Measurements from ENCODE around the gene SLC22A17. TPM values are rescaled to one million over a fixed set of nuclear protein-coding genes. Genes with fewer than 3 reads are reported as not detected.

The SLC22A17 gene
- total and polyA plus RNA-seq, 9 of the 15 experiments (the other 6 are each of a cell fraction or from before 2014, with no cell fraction given) = 0.07 to 0.09 TPM; not detected in 7

DNA sequence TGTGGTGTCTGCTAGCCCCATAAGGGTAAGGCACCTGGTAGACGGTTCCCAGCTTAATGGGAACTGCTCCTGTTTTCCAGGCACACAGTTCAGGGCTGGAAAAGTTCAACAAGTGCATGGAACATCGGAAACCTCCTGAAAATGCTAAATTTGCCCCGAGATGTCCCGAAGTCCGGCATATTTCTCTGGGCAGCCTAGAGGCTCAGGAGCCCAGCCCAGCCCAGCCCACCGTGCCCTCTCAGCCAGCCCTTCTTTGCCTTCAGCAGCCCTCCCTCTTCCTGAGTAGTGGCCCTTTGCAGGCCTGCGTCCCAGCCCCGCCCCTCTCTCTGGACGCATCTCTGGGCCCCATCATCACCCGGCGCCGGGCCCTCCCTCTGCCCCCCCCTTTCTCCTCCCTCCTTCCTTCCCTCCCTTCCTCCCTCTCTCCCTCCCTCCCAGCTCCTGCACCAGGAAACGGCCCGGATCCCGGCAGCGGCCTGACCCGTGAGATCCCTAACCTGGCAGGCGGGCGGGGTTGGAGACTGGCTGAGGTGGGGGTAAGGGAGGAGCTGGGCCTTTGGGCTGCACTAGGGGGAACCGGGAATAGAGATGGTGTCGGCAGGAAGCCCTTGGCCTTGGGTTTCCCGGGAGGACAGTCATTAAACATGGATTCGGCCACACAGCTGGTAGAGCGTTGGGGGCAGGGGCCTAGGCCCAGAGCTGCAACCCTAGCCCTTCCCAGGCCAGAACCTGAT lies 46.1 kb downstream of the SLC22A17 start, which contains the start of gene BCL2L2 (continued):
- TF ChIP-seq NRF1 (conservative IDR thresholded peaks at IDR 0.05 in 1 of 2, IDR thresholded peaks at IDR 0.05 in 1 of 2) = peak; percentile 43 to 52; a peak in 3 of 4 replicates
- peak; percentile 25; the same call in 1 of the 2 replicates for TF ChIP-seq PHF21A (IDR thresholded peaks at IDR 0.05; ENCODE audit: borderline replicate concordance, low read depth)
- peak in 1 of 2 experiments; percentile 87; a peak in 2 of 4 replicates for TF ChIP-seq HDAC1 (IDR thresholded peaks at IDR 0.05)
- TF ChIP-seq POLR2B (IDR thresholded peaks at IDR 0.05; ENCODE audit: low read depth, partially characterized antibody) = peak; percentile 70
- TF ChIP-seq ELF2 (CRISPR knock-in tag; IDR thresholded peaks at IDR 0.05) = peak; percentile 84
- no peak for TF ChIP-seq ZFP36 (IDR thresholded peaks at IDR 0.05; ENCODE audit: low read depth, low read length, partially characterized antibody)
- 0 out of 2 replicates have a peak, but pooled peaks have one; percentile 42 for TF ChIP-seq SREBF2 (CRISPR knock-in tag; IDR thresholded peaks at IDR 0.05)
- TF ChIP-seq JUND (IDR thresholded peaks at IDR 0.05; ENCODE audit: borderline replicate concordance, low read depth, low read length) = peak; percentile 54; the same call in 1 of the 2 replicates
- TF ChIP-seq JUND (tag; IDR thresholded peaks at IDR 0.05; ENCODE audit: borderline replicate concordance, low read depth, low read length) = peak; percentile 39; the same call in 1 of the 3 replicates
- TF ChIP-seq ZNF12 (CRISPR knock-in tag; IDR thresholded peaks at IDR 0.05) = no peak
- TF ChIP-seq ATF6 (CRISPR knock-in tag; IDR thresholded peaks at IDR 0.05) = peak; percentile 66; the same call in 1 of the 2 replicates
- TF ChIP-seq SUPT5H (IDR thresholded peaks at IDR 0.05) = peak; percentile 85
- TF ChIP-seq, protein P1, sequence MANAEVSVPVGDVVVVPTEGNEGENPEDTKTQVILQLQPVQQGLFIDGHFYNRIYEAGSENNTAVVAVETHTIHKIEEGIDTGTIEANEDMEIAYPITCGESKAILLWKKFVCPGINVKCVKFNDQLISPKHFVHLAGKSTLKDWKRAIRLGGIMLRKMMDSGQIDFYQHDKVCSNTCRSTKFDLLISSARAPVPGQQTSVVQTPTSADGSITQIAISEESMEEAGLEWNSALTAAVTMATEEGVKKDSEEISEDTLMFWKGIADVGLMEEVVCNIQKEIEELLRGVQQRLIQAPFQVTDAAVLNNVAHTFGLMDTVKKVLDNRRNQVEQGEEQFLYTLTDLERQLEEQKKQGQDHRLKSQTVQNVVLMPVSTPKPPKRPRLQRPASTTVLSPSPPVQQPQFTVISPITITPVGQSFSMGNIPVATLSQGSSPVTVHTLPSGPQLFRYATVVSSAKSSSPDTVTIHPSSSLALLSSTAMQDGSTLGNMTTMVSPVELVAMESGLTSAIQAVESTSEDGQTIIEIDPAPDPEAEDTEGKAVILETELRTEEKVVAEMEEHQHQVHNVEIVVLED (CRISPR knock-in tag; IDR thresholded peaks at IDR 0.05) = peak; percentile 59
- peak; percentile 90 for TF ChIP-seq SOX6 (IDR thresholded peaks at IDR 0.05)
- 0 out of 2 replicates have a peak, but pooled peaks have one; percentile 15 for TF ChIP-seq MYNN (IDR thresholded peaks at IDR 0.05)
- no peak for TF ChIP-seq MYNN (CRISPR knock-in tag; IDR thresholded peaks at IDR 0.05)
- no peak for TF ChIP-seq E2F5 (CRISPR knock-in tag; IDR thresholded peaks at IDR 0.05)
- TF ChIP-seq, protein P2, sequence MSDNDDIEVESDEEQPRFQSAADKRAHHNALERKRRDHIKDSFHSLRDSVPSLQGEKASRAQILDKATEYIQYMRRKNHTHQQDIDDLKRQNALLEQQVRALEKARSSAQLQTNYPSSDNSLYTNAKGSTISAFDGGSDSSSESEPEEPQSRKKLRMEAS (CRISPR knock-in tag; IDR thresholded peaks at IDR 0.05) = peak; percentile 57; the same call in 1 of the 2 replicates
- no peak for TF ChIP-seq ZNF408 (CRISPR knock-in tag; IDR thresholded peaks at IDR 0.05; ENCODE audit: low read depth)
- peak; percentile 55 for TF ChIP-seq CTBP1 (IDR thresholded peaks at IDR 0.05; ENCODE audit: borderline replicate concordance)
- TF ChIP-seq KDM5B (IDR thresholded peaks at IDR 0.05; ENCODE audit: insufficient replicate concordance, low read depth, low read length) = peak; percentile 90
- peak; percentile 25 for TF ChIP-seq HNRNPLL (IDR thresholded peaks at IDR 0.05; ENCODE audit: low read depth, low read length, poor library complexity, severe bottlenecking)
- peak; percentile 79 for TF ChIP-seq RBFOX2 (IDR thresholded peaks at IDR 0.05; ENCODE audit: low read depth, low read length)
- peak; percentile 53; the same call in 1 of the 2 replicates for TF ChIP-seq SMARCE1 (IDR thresholded peaks at IDR 0.05)
- peak; percentile 80 for TF ChIP-seq POLR2G (IDR thresholded peaks at IDR 0.05; ENCODE audit: low read depth, low read length)
